ENCODE measurements around the gene CD74.
A peak's percentile ranks its signal among the peaks of the same experiment; 100 is the strongest.

Gene CD74

GRCh38 chr5:150401076-150401375 lies 11.7 kb downstream of the CD74 start:
- no peak for TF ChIP-seq CTCF (IDR thresholded peaks at IDR 0.05; ENCODE audit: borderline replicate concordance, control extremely low read depth, extremely low read depth, insufficient read depth, missing control alignments)
- DNase-seq (ENCODE audit: low spot score) = no peak
- in situ Hi-C loops (cut with MboI; ENCODE audit: low sequenced_read_pairs, unreplicated experiment) = no loop called here

- in situ Hi-C loops (cut with MboI; ENCODE audit: low sequenced_read_pairs, unreplicated experiment) = no loop called here
- TF ChIP-seq CTCF (IDR thresholded peaks at IDR 0.05; ENCODE audit: borderline replicate concordance, control extremely low read depth, extremely low read depth, insufficient read depth, missing control alignments) = no peak
- DNase-seq (ENCODE audit: low spot score) = no peak
These were observed 12.2 kb downstream of the CD74 start for GRCh38 chr5:150400316-150401075.

- DNase-seq (ENCODE audit: low spot score) = no peak
- no peak for TF ChIP-seq CTCF (IDR thresholded peaks at IDR 0.05; ENCODE audit: borderline replicate concordance, control extremely low read depth, extremely low read depth, insufficient read depth, missing control alignments)
- in situ Hi-C loops (cut with MboI; ENCODE audit: low sequenced_read_pairs, unreplicated experiment) = no loop called here
These were observed 13.0 kb downstream of the CD74 start for GRCh38 chr5:150399524-150400211.

- peak; percentile 51 for TF ChIP-seq CTCF (IDR thresholded peaks at IDR 0.05; ENCODE audit: borderline replicate concordance, control extremely low read depth, extremely low read depth, insufficient read depth, missing control alignments)
- in situ Hi-C loops (cut with MboI; ENCODE audit: low sequenced_read_pairs, unreplicated experiment) = no loop called here
- peak; percentile 84 for DNase-seq (ENCODE audit: low spot score)
These were observed 13.8 kb downstream of the CD74 start for GRCh38 chr5:150398722-150399523.

GRCh38 chr5:150397782-150398721 lies 14.7 kb downstream of the CD74 start:
- in situ Hi-C loops (cut with MboI; ENCODE audit: low sequenced_read_pairs, unreplicated experiment) = no loop called here
- no peak for TF ChIP-seq CTCF (IDR thresholded peaks at IDR 0.05; ENCODE audit: borderline replicate concordance, control extremely low read depth, extremely low read depth, insufficient read depth, missing control alignments)
- no peak for DNase-seq (ENCODE audit: low spot score)

All from GM13976 (cell line).